HG03460 (cell line): ENCODE results near the gene STX11.
A peak's percentile ranks its signal among the peaks of the same experiment; 100 is the strongest.

ENCODE experiments used
- ATAC-seq: cut with Tn5 transposase; IDR thresholded peaks from one replicate; pipeline ENCODE4 v1.9.1; 2021; ENCODE audit not compliant: unreplicated experiment

The STX11 gene

DNA sequence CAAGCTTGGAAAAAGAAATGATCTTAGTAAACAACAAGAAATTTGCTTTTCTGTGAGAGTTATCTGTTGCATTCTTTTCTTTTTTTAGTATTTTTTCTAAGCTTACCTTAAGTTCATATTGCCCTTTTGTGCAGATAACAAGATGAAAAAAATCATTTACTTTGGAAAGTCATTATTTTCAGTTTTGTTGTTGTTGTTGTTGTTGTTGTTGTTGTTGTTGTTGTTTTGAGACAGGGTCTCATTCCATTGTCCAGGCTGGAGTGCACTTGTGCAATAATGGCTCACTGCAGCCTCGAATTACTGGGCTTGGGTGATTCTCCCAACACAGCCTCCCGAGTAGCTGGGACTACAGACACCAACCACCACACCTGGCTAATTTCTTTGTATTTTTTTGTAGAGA is 8.8 kb upstream of the STX11 start:
- ATAC-seq, result no peak

DNA sequence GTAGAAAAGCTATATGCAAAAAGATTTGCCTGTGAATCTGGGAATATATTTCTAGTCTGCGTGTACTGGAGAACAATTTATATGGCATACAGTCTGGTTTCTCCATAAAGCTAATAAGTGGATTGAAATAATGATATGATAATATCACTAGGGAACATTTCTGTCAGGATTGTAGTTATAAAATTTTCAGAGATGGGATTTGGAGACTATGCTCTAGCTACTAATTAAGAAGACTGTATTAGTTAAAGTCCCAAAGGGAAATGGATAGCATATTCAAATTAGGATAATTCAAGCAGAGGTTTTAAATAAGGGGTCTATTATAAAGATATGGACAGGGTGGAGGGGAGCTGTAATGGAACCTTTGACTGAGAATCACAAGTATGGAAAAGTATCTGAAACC is 7.2 kb upstream of the STX11 start:
- no peak for ATAC-seq

DNA sequence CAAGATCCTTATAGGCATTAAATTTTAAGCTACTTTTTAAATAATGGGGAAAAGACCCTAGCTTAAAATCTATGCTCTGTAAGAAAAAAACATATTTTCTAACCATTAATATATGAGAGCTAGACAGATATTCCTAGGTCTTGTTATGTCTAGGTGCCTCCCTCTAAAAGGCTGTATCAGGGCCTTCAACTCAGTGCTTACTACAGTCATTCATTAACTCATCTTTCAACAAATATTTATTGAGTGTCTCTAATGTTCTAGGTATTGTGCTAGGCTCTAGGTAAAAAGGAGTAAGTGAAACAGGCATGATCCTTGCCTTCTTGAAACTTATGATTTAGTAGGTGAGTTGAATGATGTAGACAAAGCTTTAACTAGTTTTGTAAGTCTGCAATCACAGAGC is 6.4 kb upstream of the STX11 start:
- ATAC-seq, result no peak

DNA sequence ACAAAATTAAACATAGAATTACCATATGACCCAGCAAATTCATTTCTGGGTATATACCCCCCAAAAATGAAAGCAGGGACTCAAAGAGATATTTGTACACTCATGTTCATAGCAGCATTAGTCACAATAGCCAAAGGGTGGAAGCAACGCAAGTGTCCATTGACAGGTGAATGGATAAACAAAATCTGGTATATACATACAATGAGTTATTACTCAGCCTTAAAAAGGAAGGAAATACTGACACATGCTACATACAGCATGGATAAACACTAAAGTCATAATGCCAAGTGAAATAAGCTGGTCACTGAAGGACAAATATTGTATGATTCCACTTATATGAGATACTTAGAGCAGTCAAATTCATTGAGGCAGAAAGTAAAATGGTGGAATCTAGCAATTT is 5.3 kb upstream of the STX11 start:
- no peak for ATAC-seq

DNA sequence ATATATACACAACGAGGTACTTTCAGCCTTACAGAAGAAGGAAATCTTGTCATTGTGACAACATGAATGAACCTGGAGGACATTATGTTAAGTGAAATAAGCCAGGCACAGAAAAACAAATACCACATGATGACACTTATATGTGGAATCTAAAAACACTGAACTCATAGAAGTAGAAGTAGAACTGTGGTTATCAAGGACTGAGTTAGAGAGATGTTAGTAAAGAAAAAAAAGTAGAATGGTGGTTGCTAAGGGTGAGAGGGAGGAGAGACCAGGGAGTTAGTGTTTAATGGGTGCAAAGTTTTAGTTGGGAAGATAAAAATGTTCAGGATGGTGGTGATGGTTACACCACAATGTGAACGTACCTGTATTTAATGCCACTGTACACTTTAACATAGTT is 4.8 kb upstream of the STX11 start:
- no peak for ATAC-seq

DNA sequence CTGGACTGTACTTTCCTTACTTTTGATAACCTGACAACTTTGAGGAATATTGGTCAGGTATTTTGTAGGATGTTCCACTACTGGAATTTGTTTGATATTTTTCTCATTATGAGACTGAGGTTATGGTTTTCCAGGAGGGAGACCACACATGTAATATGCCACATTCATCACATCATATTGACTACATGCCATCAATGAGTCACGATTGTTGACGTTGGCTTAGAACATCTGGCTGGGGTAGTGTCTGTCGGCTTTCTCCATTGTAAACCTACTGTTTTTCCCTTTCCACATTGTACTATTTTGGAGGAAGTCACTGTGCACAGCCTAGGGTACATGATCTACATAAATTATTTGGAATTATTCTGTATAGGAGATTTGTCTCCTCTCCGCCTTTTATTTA is 1.4 kb upstream of the STX11 start:
- no peak for ATAC-seq

DNA sequence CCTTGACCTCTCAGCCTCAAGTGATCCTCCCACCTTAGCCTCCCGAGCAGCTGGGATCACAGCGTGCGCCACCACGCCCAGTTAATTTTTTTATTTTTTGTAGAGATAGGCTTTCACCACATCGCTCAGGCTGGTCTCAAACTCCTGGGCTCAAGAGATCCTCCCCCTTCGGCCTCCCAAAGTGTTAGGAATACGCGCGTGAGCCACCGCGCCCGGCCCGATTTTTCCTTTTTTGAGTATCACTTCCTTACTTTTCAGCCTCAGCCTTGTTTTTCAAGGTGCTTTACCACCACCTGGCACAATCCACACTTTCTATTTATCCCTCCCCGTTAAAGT is 791 bp upstream of the STX11 start:
- no peak for ATAC-seq

DNA sequence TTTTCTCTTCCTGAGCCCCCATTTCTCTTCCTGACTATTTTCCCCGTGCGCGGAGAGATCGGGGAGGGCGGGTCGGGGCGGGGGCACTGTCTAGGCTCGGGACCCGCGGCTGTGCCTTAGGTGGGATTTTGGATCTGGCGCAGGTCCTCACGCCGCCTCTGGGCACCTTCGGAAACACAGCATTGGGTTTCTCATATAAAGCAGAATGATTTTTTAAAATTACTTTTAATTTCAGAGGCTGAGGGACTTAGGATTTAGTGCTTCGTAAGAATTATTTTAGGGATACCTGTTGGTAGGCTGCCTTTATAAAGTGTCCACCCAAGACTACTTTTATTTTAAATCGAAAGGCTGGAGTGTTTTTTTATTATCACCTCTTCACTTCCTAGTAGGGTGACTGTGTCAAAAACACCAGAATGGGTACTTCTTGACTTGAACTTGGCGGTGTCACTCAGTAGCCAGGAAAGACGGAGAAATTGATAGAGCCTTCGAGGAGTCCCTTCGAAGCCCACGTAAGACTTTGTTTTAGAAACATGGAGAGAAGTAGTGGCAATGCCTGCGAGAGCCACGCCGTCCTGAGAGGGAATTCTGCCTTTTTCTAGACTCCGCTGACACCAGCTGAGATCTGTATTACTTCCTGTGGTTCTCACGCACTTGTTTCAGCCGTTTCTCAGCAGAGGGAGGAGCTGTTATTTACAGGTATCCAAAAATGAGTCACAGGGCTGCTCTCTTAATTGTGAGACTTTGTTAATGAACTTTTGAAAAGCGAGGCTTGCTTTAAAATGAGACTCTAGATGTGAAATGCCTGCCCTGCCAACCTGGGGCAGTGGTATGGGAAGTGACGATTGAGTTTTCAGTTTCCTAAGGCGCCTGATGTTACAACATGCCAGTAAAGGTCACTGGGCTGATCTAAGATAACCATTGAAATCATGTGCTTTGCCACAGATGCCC is 667 bp downstream of the STX11 start:
- ATAC-seq, result peak; percentile 64

DNA sequence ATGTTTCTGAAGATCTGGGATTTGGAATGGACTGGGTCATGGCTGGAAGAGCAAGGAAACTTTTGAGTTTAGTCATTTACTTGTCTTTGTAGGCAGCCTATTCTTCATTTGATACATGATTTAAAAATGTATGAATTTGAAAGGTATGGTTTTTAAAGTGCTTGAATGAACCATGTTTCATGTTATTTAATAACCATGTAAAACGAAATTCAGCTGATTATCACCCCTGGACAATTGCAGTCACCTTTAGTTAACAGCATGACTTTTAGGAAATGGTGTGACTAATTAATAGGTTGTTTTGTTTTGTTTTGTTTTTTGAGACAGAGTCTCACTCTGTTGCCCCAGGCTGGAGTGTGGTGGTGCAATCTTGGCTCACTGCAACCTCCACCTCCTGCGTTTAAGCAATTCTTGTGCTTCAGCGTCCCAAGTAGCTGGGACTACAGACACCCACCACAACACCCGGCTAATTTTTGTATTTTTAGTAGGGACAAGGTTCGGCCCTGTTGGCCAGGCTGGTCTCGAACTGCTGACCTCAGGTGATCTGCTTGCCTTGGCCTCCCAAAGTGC is 2.1 kb downstream of the STX11 start:
- no peak for ATAC-seq

DNA sequence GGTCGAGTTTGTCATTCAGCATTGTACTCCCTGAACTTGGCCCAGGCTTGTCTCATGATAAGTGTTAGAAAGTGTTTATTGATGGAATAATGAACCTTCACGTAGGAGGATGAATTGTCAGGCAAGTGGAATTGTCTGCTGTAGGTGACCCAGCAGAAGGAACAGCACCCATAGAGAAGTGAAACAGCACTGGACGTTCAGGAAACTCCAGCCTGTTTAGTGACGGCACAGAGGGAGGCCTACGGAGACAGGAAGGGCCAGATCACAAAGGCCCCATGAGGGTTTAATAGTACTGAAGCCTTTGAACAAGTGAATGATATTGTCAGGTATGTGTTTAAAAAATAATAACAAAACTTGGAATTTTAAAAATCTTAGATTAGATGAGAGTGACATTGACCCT is 2.9 kb downstream of the STX11 start:
- no peak for ATAC-seq

DNA sequence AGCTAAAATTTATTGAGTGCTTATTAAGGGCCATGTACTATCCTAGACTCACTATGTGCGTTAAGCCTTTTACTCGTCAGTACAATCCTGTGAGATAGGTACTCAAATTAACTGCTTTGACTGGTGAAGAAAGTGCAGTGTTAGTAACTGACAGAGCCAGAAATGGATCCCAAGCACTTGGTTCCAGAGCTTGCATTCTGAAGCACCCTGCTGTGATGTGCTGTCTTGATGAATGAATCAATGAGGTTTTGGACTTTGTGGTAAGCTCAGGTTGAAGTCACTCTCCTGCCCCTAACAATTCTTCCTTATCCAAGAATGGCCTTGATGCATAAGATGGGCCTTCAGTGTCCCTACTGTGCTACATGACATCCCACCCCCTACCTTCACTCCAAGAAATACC is 3.7 kb downstream of the STX11 start:
- ATAC-seq, result no peak

DNA sequence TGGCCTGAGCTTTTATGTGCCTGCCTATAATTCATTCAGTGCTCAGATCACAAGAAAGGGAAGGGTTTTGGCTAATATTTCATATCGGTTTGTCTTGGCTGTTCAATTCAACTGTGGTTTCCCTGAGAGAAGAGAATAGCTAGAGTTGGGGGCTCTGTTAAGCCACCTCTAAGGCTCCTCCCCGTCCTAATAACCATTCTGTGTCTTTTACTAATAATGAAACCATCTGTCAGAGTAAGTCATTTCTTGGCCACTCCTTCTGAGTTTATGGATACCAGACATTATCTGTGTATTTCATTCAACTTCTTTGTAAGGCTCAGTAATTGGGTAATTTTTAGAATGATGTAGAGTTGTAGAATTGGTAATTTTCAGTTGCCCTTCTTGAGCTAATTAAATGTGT is 5.2 kb downstream of the STX11 start:
- peak; percentile 59 for ATAC-seq

DNA sequence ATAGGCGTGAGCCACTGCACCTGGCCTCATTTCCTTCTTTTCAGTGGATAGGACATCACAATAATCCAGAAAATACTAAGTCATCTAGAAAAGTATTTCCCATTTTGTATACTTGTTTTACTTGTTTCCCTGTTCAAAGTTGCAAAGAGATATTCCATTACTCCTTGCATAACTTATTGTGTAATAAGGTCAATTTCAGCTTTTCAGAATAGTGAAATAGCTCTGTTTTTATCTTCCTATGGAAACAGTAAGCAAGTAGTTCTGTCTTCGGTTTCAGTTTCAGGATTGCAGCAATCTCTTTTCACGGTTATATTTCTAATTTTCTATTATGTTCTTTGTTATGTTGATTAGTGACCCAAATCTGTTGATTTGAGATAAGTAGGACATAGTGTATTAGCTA is 6.0 kb downstream of the STX11 start:
- no peak for ATAC-seq

DNA sequence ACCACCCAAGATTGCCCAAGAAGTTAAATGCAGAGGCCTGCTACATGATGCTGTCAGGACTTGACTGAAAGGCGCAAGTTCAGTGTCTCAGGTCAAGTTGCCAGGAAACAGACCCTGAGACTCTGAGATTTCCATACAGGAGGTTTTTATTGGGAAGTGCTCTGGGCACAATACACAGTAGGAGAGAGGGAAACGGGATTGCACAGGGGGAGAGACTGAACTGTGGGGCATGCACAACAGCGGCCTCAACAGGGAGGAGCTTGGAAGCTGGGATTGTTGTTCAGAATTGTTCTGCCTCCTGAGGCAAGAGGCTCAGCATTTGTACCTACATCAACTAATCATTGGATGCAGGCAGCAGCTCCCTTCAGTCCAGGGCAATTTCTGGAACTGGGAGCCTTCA is 6.7 kb downstream of the STX11 start:
- no peak for ATAC-seq

DNA sequence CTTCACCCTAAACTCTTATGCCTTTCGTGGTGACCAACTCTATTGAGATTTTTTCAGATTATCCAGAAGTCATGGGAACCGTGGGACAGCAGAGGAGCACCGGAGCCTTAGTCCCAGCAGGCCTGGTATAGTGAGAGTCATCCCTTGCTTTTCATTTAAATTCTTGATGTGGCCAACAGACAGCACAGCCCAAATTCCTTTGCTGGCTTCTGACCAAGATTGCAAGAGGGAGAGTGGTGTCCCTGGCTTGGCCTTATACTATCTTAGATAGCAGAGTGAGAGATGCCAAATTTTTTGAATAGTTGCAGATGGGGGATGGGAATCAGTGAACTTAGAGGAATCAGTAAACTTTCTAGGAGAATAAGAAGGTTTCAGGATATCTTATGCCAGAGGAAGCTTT is 7.8 kb downstream of the STX11 start:
- no peak for ATAC-seq

DNA sequence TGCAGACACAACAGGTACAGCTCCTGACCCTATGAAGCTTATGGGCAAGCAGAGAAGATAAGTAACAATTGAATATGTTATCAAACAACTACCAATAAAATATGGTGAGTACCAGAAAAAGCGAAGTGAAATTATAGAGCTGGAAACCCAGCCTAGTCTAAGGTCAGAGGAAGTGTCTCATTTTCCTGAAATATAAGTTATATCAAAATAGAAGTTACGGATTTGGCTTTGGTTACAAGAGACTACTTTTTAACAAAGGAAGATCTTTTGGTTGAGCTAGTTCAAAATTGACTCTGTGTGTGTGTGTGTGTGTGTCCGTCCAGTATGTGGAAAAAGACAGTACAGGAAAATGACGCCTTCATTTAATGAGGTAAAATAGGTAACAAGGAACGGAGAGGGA is 8.9 kb downstream of the STX11 start:
- no peak for ATAC-seq

DNA sequence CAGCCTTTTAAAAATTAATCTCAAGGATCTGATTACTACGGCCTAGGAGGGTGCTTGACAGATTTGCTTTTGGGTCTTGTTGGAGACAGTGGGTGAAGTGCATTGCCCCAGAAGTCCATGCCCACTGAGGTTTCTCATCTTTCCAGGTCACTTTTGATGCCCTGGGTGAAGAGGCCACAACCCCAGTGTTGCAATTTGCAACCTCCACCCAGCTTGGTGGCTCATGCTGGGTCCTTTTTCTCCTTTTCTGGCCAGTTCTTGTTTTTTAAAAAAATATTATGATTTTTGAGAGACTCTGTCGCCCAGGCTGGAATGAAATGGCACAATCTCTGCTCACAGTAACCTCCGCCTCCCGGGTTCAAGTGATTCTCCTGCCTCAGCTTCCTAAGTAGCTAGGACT is 9.4 kb downstream of the STX11 start:
- ATAC-seq, result no peak

DNA sequence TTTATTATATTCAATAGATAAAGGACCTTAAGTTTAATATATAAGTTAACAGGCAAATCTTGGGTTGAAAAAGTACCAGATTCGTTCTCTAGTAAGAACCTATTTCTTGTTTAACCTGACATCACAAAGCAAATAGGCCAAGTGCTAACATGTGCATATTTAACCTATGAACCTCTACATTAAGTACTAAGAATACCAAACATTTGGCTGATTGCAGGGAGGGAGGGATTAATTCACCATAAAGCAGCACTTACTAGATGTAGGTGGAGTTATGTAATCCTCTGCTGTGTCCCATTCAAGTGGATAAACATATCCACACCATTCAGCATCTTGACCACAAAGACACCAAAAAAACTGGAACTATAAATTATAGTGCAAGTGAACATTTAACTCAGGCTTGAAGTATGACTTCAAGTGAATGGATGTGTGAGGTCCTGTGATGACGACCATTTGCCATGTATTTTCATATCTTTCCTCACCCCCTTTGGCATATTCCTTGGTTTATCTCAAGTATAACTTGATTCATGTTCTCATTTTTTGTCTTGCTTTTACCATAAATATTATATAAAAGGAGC is 10.2 kb downstream of the STX11 start:
- no peak for ATAC-seq

DNA sequence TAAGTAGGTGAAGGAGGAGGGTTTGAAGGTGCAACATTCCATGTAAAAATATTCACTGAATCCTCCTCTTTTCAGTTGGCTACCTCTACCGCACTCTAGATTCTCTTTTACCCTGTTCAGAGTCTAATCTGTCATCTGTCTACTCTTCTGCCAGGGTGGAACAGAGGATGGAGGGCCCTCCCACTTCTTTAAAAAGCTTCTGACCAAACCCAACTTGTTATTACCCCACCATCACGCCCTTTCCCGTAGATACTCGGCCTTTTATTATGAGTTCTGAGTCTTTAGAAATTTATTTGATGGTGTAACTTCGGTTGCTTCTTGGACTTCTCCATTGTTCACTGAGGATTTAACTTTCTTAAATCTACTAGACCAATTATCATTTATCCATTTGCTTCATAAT is 11.7 kb downstream of the STX11 start:
- ATAC-seq, result no peak

DNA sequence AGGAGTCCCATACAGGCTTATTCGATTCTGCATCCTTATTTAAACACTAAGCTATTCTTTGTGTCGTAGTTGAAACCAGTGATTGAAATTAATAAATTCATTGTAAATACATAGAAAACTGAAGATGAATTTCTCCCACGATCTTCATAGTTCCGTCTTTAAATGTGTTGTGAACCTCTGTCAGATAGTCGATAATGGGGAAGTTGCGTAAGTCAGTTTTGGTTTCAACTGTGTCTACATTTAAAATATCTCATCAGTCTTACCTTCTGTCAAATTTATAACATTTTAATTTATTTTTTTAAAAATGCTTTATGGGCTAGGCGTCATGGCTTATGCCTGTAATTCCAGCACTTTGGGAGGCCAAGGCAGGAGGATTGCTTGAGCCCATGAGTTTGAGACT is 12.7 kb downstream of the STX11 start:
- peak; percentile 69 for ATAC-seq

DNA sequence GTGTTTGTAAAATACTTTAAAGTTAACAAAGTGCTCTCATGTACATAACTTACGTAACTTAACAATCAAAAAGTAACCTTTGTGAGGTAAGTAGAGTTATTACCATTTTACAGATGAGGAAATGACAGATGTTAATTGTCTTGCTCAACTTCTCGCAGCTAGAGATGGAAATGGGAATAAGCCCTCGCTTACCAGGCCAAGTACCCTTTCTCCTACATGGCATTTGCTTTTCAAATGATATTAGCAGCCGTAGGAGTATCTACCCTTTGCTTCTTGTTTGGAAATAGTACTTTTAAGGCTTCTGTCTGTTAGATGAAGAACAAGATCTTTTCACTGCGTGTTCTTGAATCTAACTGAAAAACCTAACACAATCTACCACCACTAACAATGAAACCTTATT is 15.5 kb downstream of the STX11 start:
- no peak for ATAC-seq

DNA sequence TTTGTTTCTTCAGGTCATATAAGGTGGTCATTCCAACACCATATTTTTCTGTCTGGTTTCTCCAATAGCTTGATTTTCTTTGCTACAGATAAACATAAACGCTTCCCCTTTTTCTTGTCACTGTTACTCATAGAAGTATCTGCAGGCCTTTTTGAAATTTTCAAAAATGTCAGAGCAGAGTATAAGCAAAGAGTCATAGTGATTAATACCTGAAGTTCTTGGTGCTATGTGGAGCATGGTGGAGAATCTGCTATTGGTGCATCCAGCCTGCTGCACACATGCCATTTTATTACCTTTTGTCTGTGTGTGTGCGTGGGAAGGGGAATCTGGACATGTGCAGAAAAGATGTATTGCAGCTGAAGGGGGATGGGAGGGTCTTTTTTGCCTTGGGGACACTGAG is 19.7 kb downstream of the STX11 start:
- ATAC-seq, result no peak

DNA sequence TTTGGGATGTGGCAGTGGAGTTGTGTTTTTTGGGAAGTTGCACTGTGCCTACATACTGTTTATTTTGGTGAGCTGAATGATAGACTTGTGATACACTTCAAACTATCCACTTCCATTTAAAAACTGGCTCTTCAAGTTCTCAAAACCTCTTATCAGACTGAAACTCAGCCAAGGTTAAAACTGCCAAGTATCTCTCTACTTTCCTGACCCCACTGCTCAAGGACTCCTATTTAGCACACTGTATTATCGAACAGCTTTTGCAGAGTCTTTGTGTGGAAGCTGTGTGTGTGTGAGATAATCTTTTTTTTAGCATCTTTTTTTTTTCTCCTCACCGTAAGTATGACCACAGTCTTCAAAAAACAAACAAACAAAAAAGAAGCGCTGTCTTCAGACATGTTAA is 21.1 kb downstream of the STX11 start:
- ATAC-seq, result no peak
